Astrocyte (in vitro differentiated cells and primary cell): ENCODE results near the gene CFAP119.

Source experiments
- EZH2 ChIP-seq: IDR thresholded peaks from 2 replicates; pipeline ENCODE4 v1.6.1; 2012; ENCODE audit warnings: mild to moderate bottlenecking, low read length, inconsistent platforms; ENCODE audit not compliant: insufficient read depth
- TF ChIP-seq, protein P1 (sequence below): IDR thresholded peaks from 2 replicates; pipeline ENCODE4 v1.5.1; 2011; ENCODE audit warnings: low read depth, mild to moderate bottlenecking, inconsistent platforms, low read length, moderate library complexity; ENCODE audit not compliant: insufficient read depth

DNA sequence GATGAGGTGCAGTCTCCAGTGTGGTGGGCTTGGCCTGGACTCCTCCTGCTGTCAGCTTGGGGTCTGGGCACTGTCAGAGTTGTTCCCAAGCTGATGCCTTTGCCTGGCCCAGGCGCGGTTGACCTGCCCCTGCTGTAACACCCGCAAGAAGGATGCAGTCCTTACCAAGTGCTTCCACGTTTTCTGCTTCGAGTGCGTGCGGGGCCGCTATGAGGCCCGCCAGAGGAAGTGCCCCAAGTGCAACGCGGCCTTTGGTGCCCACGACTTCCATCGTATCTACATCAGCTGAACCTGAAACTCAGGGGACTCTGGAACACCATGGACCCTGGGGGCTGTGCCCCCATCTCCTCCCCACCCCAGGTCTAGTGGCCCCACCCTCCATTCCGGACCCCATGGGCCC is 12.0 kb upstream of the CFAP119 start:
- TF ChIP-seq, protein P1, sequence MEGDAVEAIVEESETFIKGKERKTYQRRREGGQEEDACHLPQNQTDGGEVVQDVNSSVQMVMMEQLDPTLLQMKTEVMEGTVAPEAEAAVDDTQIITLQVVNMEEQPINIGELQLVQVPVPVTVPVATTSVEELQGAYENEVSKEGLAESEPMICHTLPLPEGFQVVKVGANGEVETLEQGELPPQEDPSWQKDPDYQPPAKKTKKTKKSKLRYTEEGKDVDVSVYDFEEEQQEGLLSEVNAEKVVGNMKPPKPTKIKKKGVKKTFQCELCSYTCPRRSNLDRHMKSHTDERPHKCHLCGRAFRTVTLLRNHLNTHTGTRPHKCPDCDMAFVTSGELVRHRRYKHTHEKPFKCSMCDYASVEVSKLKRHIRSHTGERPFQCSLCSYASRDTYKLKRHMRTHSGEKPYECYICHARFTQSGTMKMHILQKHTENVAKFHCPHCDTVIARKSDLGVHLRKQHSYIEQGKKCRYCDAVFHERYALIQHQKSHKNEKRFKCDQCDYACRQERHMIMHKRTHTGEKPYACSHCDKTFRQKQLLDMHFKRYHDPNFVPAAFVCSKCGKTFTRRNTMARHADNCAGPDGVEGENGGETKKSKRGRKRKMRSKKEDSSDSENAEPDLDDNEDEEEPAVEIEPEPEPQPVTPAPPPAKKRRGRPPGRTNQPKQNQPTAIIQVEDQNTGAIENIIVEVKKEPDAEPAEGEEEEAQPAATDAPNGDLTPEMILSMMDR: no peak
- no peak for TF ChIP-seq EZH2
